IMR-90 (cell line): Measurements from ENCODE around the gene USP10. TPM values are rescaled to one million over a fixed set of nuclear protein-coding genes. Genes with fewer than 3 reads are reported as not detected.

Source experiments
- ATAC-seq: fragments of 200-7000 bp; cut with Tn5 transposase; 2 replicates; pipeline ENCODE4 v1.9.1; 2020; ENCODE audit warnings: low read depth, mild to moderate bottlenecking, moderate library complexity
- BruUV-seq: library from RNA; stranded (reverse); fragments of 400-500 nt; replicated peaks from 2 replicates; lab custom pipeline; 2021; lab: Mats Ljungman, UMichigan
- CTCF ChIA-PET: fragments of 300-600 bp; formaldehyde crosslinking; extraction: SDS; loops from one replicate; lab custom pipeline; 2021; ENCODE audit warnings: antibody characterized with exemption; lab: Yijun Ruan, JAX
- POLR2A ChIA-PET: fragments of 300-600 bp; sonication (Branson Sonifier 250); formaldehyde crosslinking; loops from one replicate; lab custom pipeline; 2022; ENCODE audit warnings: antibody characterized with exemption; ENCODE audit not compliant: unreplicated experiment; lab: Charles Lee
- DNase-seq: peaks from one replicate; pipeline ENCODE4 v3.0.0; 2013
- H2AFZ ChIP-seq: replicated peaks from 2 replicates; pipeline ENCODE3; 2013; ENCODE audit warnings: low read length, mild to moderate bottlenecking; ENCODE audit not compliant: poor library complexity
- H2AK5ac ChIP-seq: 2 replicates; pipeline ENCODE4 v1.6.1; 2013; ENCODE audit warnings: low read depth, low read length, inconsistent platforms
- H2AK9ac ChIP-seq: replicated peaks from 2 replicates; pipeline ENCODE3; 2013; ENCODE audit warnings: mild to moderate bottlenecking, low read depth, low read length, moderate library complexity; ENCODE audit not compliant: poor library complexity
- H2BK120ac ChIP-seq: 2 replicates; pipeline ENCODE4 v1.6.1; 2013; ENCODE audit warnings: low read depth, low read length, inconsistent platforms
- H2BK15ac ChIP-seq: 3 replicates; pipeline ENCODE4 v1.6.1; 2013; ENCODE audit warnings: low read depth, low read length, inconsistent platforms
- H2BK20ac ChIP-seq: 2 replicates; pipeline ENCODE4 v1.6.1; 2013; ENCODE audit warnings: low read depth, mild to moderate bottlenecking, inconsistent platforms, low read length, moderate library complexity
- H2BK5ac ChIP-seq: 2 replicates; pipeline ENCODE4 v1.6.1; 2013; ENCODE audit warnings: mild to moderate bottlenecking, low read depth, low read length, inconsistent platforms; ENCODE audit not compliant: poor library complexity, severe bottlenecking
- H3K14ac ChIP-seq: replicated peaks from 2 replicates; pipeline ENCODE4 v1.6.1; 2013; ENCODE audit warnings: low read depth, low read length, inconsistent platforms
- H3K18ac ChIP-seq: 2 replicates; pipeline ENCODE4 v1.6.1; 2013; ENCODE audit warnings: low read depth, low read length, control low read depth
- H3K23ac ChIP-seq: 2 replicates; pipeline ENCODE4 v1.6.1; 2013; ENCODE audit warnings: low read depth, low read length, inconsistent platforms
- H3K27ac ChIP-seq: 2 replicates; pipeline ENCODE4 v1.5.1; 2013; ENCODE audit warnings: mild to moderate bottlenecking, control low read depth, low read length; ENCODE audit not compliant: insufficient read depth
- H3K27me3 ChIP-seq: 2 replicates; pipeline ENCODE4 v1.6.1; 2013; ENCODE audit warnings: low read length; ENCODE audit not compliant: control insufficient read depth, insufficient read depth
- H3K36me3 ChIP-seq: 2 replicates; pipeline ENCODE4 v1.6.1; 2013; ENCODE audit warnings: low read length, mixed read lengths; ENCODE audit not compliant: control insufficient read depth, insufficient read depth
- H3K4ac ChIP-seq: 2 replicates; pipeline ENCODE4 v1.6.1; 2013; ENCODE audit warnings: low read depth, low read length, inconsistent platforms
- H3K4me1 ChIP-seq: 2 replicates; pipeline ENCODE4 v1.6.1; 2013; ENCODE audit warnings: low read length, mixed read lengths; ENCODE audit not compliant: control insufficient read depth, insufficient read depth
- H3K4me2 ChIP-seq: 2 replicates; pipeline ENCODE4 v1.6.1; 2013; ENCODE audit warnings: low read depth, mild to moderate bottlenecking, control low read depth, low read length, moderate library complexity
- H3K4me3 ChIP-seq: 2 replicates; pipeline ENCODE4 v1.5.1; 2013; ENCODE audit warnings: low read depth, mild to moderate bottlenecking, control low read depth, low read length, moderate library complexity; ENCODE audit not compliant: insufficient read depth
- H3K56ac ChIP-seq: 2 replicates; pipeline ENCODE4 v1.6.1; 2013; ENCODE audit warnings: low read length, inconsistent platforms; ENCODE audit not compliant: insufficient read depth; ENCODE audit errors: extremely low read depth
- H3K79me1 ChIP-seq, 2 experiments: 2 replicates each; pipeline ENCODE4 v1.6.1; 2013; ENCODE audit warnings: low read length in 2 of 2, inconsistent platforms in 1 of 2, low read depth in 1 of 2
- H3K9ac ChIP-seq: 2 replicates; pipeline ENCODE4 v1.6.1; 2013; ENCODE audit warnings: low read depth, low read length, control low read depth
- H3K9me1 ChIP-seq: 2 replicates; pipeline ENCODE4 v1.6.1; 2013; ENCODE audit warnings: low read length, inconsistent platforms; ENCODE audit not compliant: insufficient read depth
- H3K9me3 ChIP-seq: 2 replicates; pipeline ENCODE4 v1.6.1; 2013; ENCODE audit warnings: low read length; ENCODE audit not compliant: control insufficient read depth, insufficient read depth
- H4K20me1 ChIP-seq: 2 replicates; pipeline ENCODE4 v1.6.1; 2013; ENCODE audit warnings: low read length, inconsistent platforms; ENCODE audit not compliant: insufficient read depth
- H4K5ac ChIP-seq: 2 replicates; pipeline ENCODE4 v1.6.1; 2013; ENCODE audit warnings: mild to moderate bottlenecking, low read depth, low read length, control low read depth
- H4K8ac ChIP-seq, 2 experiments: 2 replicates each; pipeline ENCODE4 v1.6.1; 2013; ENCODE audit warnings: low read depth in 2 of 2, low read length in 2 of 2, control low read depth in 1 of 2, inconsistent platforms in 1 of 2
- H4K91ac ChIP-seq: 2 replicates; pipeline ENCODE4 v1.6.1; 2013; ENCODE audit warnings: low read depth, low read length, inconsistent platforms; ENCODE audit not compliant: insufficient read depth
- BHLHE40 ChIP-seq: fragments of 150-350 bp; IDR thresholded peaks from 2 replicates; pipeline ENCODE4 v1.6.1; 2016; ENCODE audit warnings: mild to moderate bottlenecking, low read depth, low read length
- CTCF ChIP-seq: conservative IDR thresholded peaks from 2 replicates; pipeline ENCODE4 v1.5.1; 2012; ENCODE audit warnings: mild to moderate bottlenecking, low read depth, low read length, improper control_type of control experiment
- ELK1 ChIP-seq: fragments of 150-350 bp; IDR thresholded peaks from 2 replicates; pipeline ENCODE4 v1.6.1; 2016; ENCODE audit warnings: low read depth, mild to moderate bottlenecking, low read length, moderate library complexity, borderline replicate concordance
- FOS ChIP-seq: fragments of 150-350 bp; IDR thresholded peaks from 2 replicates; pipeline ENCODE4 v1.6.1; 2016; ENCODE audit warnings: low read depth, low read length
- MAFK ChIP-seq: IDR thresholded peaks from 2 replicates; pipeline ENCODE4 v1.6.1; 2012; ENCODE audit warnings: low read depth, low read length, improper control_type of control experiment
- MAZ ChIP-seq: IDR thresholded peaks from 2 replicates; pipeline ENCODE4 v1.6.1; 2012; ENCODE audit warnings: low read depth, mild to moderate bottlenecking, low read length, improper control_type of control experiment, moderate library complexity, borderline replicate concordance
- MXI1 ChIP-seq: IDR thresholded peaks from 2 replicates; pipeline ENCODE4 v1.6.1; 2012; ENCODE audit warnings: low read depth, mild to moderate bottlenecking, low read length, moderate library complexity, borderline replicate concordance
- NFE2L2 ChIP-seq: fragments of 150-350 bp; IDR thresholded peaks from 2 replicates; pipeline ENCODE4 v1.6.1; 2016; ENCODE audit warnings: low read depth, mild to moderate bottlenecking, low read length
- POLR2A ChIP-seq: IDR thresholded peaks from 2 replicates; pipeline ENCODE4 v1.6.1; 2012; ENCODE audit warnings: mild to moderate bottlenecking, low read depth, low read length
- RAD21 ChIP-seq: IDR thresholded peaks from 2 replicates; pipeline ENCODE4 v1.6.1; 2012; ENCODE audit warnings: low read length, improper control_type of control experiment
- RCOR1 ChIP-seq: IDR thresholded peaks from 2 replicates; pipeline ENCODE4 v1.6.1; 2012; ENCODE audit warnings: mild to moderate bottlenecking, low read length, improper control_type of control experiment; ENCODE audit not compliant: insufficient replicate concordance
- RFX5 ChIP-seq: IDR thresholded peaks from 2 replicates; pipeline ENCODE4 v1.8.0; 2012; ENCODE audit warnings: low read depth, mild to moderate bottlenecking, low read length, moderate library complexity
- SMC3 ChIP-seq: fragments of 150-350 bp; IDR thresholded peaks from 2 replicates; pipeline ENCODE4 v1.6.1; 2016; ENCODE audit warnings: low read depth, mild to moderate bottlenecking, antibody characterized with exemption, low read length, moderate library complexity
- WGBS, 2 experiments: methylation state at CpG; one replicate each; pipeline versions ENCODE4 v1.1.5 to v1.1.7; 2013; ENCODE audit warnings: missing lambda C conversion rate in 2 of 2; ENCODE audit not compliant: insufficient read length in 1 of 2; ENCODE audit errors: extremely low coverage in 2 of 2; 5-methylcytosine and 5-hydroxymethylcytosine counted together
- dilution Hi-C: fragments of 300-500 bp; cut with HindIII; formaldehyde crosslinking; loops from one replicate; pipeline ENCODE4 v1.14.3; 2018; ENCODE audit warnings: low sequenced_read_pairs; ENCODE audit not compliant: unreplicated experiment
- in situ Hi-C: fragments of 300-500 bp; cut with MboI; formaldehyde crosslinking; loops from 3 replicates; pipeline ENCODE4 v1.14.3; 2019; ENCODE audit warnings: low sequenced_read_pairs, inconsistent platforms, mixed read lengths
- intact Hi-C: fragments of 100-400 bp; cut with micrococcal nuclease; formaldehyde crosslinking; loops from 2 replicates; pipeline ENCODE4 v1.10.0; 2022
- polyA plus RNA-seq, 3 experiments: library from polyadenylated mRNA; depleted of rRNA; stranded (reverse); fragments of >200 nt; gene quantifications; 2 replicates each; pipeline ENCODE4 v1.2.3, GENCODE V29; 2012; ENCODE audit warnings: low replicate concordance in 1 of 3
- total RNA-seq: library from RNA; depleted of rRNA; stranded (reverse); fragments of >200 nt; gene quantifications from 2 replicates; pipeline ENCODE4 v1.2.3, GENCODE V29; 2012
- TF ChIP-seq, protein P1 (sequence below): fragments of 150-350 bp; IDR thresholded peaks from 2 replicates; pipeline ENCODE4 v1.6.1; 2017; ENCODE audit warnings: mild to moderate bottlenecking, antibody characterized with exemption, low read length, low read depth

Gene USP10
- total and polyA plus RNA-seq, 2 of the 4 experiments (the other 2 are of a cell fraction) = 54.3 to 79.0 TPM

GRCh38 chr16:84722068-84722467 is 22.3 kb downstream of the USP10 start:
- H3K56ac ChIP-seq = no peak overlapping the region
- H2BK120ac ChIP-seq = no peak overlapping the region
- H2BK20ac ChIP-seq = no peak overlapping the region
- H3K14ac ChIP-seq = no peak overlapping the region
- no peaks in the 10 kb centered on the region for H3K36me3 ChIP-seq
- H3K4me2 ChIP-seq = no peak overlapping the region
- TF ChIP-seq, protein P1, sequence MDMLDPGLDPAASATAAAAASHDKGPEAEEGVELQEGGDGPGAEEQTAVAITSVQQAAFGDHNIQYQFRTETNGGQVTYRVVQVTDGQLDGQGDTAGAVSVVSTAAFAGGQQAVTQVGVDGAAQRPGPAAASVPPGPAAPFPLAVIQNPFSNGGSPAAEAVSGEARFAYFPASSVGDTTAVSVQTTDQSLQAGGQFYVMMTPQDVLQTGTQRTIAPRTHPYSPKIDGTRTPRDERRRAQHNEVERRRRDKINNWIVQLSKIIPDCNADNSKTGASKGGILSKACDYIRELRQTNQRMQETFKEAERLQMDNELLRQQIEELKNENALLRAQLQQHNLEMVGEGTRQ = no peak
- no peak for TF ChIP-seq SMC3
- no peak for TF ChIP-seq POLR2A
- no peak for TF ChIP-seq RAD21
- TF ChIP-seq BHLHE40 = no peak
- TF ChIP-seq RFX5 = no peak
- TF ChIP-seq CTCF = no peak
- no peak for TF ChIP-seq ELK1
- no peak for TF ChIP-seq FOS
- TF ChIP-seq MXI1 = no peak
- no peak for TF ChIP-seq NFE2L2
- TF ChIP-seq RCOR1 = no peak
- no peak for TF ChIP-seq MAFK
- TF ChIP-seq MAZ = no peak
- H2AK5ac ChIP-seq = no peak overlapping the region
- H3K9ac ChIP-seq = no peak overlapping the region
- peaks cover 13% of the 10 kb centered on the region for H3K9me1 ChIP-seq
- no CpG with 5 or more reads among the region's 1 CpG for WGBS, 2 experiments
- no TSS peak for BruUV-seq
- ChIA-PET CTCF (no interaction called here), POLR2A (no interaction called here)
- no peak overlapping the region for H4K8ac ChIP-seq
- no peaks in the 10 kb centered on the region for H3K27me3 ChIP-seq
- peaks cover 3 to 80% of the 10 kb centered on the region in 2 experiments for H3K79me1 ChIP-seq
- H2BK15ac ChIP-seq = no peak overlapping the region
- no peak overlapping the region for H2AK9ac ChIP-seq
- peaks cover 81% of the 10 kb centered on the region for H4K20me1 ChIP-seq
- H3K4me1 ChIP-seq = peaks cover 14% of the 10 kb centered on the region
- no peak overlapping the region for H2BK5ac ChIP-seq
- no peak overlapping the region for H3K27ac ChIP-seq
- ATAC-seq = no peak
- intact Hi-C loops (no loop called here), in situ Hi-C loops (loop anchor here (25.0 kb wide), 1 partner anchor 435 kb away; the partner anchor contains the start of gene WFDC1), dilution Hi-C loops (no loop called here)
- H3K18ac ChIP-seq = no peak overlapping the region
- no peak overlapping the region for H3K23ac ChIP-seq
- H3K9me3 ChIP-seq = no peaks in the 10 kb centered on the region
- no peak for DNase-seq
- H4K91ac ChIP-seq = no peak overlapping the region
- H2AFZ ChIP-seq = no peak overlapping the region
- no peak overlapping the region for H3K4ac ChIP-seq
- no peak overlapping the region for H3K4me3 ChIP-seq
- H4K5ac ChIP-seq = no peak overlapping the region
